H9 (cell line): Measurements from ENCODE around the gene OR5H2. TPM values are rescaled to one million over a fixed set of nuclear protein-coding genes. Genes with fewer than 3 reads are reported as not detected.

Experiments used
- DNase-seq: peaks from one replicate; pipeline ENCODE4 v3.0.0-alpha.2; 2017
- H2AFZ ChIP-seq: one replicate; pipeline ENCODE4 v1.6.1; 2013; ENCODE audit warnings: mild to moderate bottlenecking, low read length, control low read depth, moderate library complexity
- H2AK5ac ChIP-seq: 2 replicates; pipeline ENCODE4 v1.6.1; 2013; ENCODE audit warnings: low read length, control low read depth, mixed read lengths; ENCODE audit not compliant: insufficient read length
- H2BK120ac ChIP-seq: one replicate; pipeline ENCODE4 v1.6.1; 2013; ENCODE audit warnings: low read depth, mild to moderate bottlenecking, low read length, control low read depth, inconsistent platforms; ENCODE audit not compliant: poor library complexity, severe bottlenecking
- H2BK12ac ChIP-seq: 2 replicates; pipeline ENCODE4 v1.6.1; 2013; ENCODE audit warnings: low read length, control low read depth, mixed read lengths, low read depth; ENCODE audit not compliant: insufficient read length
- H2BK15ac ChIP-seq: 2 replicates; pipeline ENCODE4 v1.6.1; 2013; ENCODE audit warnings: low read depth, low read length, control low read depth
- H2BK20ac ChIP-seq: one replicate; pipeline ENCODE4 v1.6.1; 2013; ENCODE audit warnings: low read depth, mild to moderate bottlenecking, low read length, control low read depth, inconsistent platforms; ENCODE audit not compliant: poor library complexity, severe bottlenecking
- H2BK5ac ChIP-seq: 2 replicates; pipeline ENCODE4 v1.6.1; 2013; ENCODE audit warnings: low read length, control low read depth, mixed read lengths; ENCODE audit not compliant: insufficient read length
- H3K14ac ChIP-seq: 2 replicates; pipeline ENCODE4 v1.6.1; 2013; ENCODE audit warnings: low read length, control low read depth; ENCODE audit not compliant: insufficient read depth
- H3K18ac ChIP-seq: 2 replicates; pipeline ENCODE4 v1.6.1; 2013; ENCODE audit warnings: low read depth, mild to moderate bottlenecking, mixed read lengths, low read length, control low read depth; ENCODE audit not compliant: insufficient read length
- H3K23ac ChIP-seq: 2 replicates; pipeline ENCODE4 v1.6.1; 2013; ENCODE audit warnings: low read length, control low read depth, mixed read lengths, low read depth; ENCODE audit not compliant: insufficient read length
- H3K23me2 ChIP-seq: 2 replicates; pipeline ENCODE4 v1.6.1; 2013; ENCODE audit warnings: low read depth, mild to moderate bottlenecking, mixed read lengths, low read length, control low read depth; ENCODE audit not compliant: insufficient read length, poor library complexity, severe bottlenecking
- H3K27ac ChIP-seq: 2 replicates; pipeline ENCODE4 v1.5.1; 2013; ENCODE audit warnings: low read length, control low read depth, mixed read lengths, low read depth; ENCODE audit not compliant: insufficient read length
- H3K27me3 ChIP-seq: 2 replicates; pipeline ENCODE4 v1.6.1; 2013; ENCODE audit warnings: low read length, control low read depth, inconsistent platforms; ENCODE audit not compliant: insufficient read depth
- H3K4ac ChIP-seq: 2 replicates; pipeline ENCODE4 v1.6.1; 2013; ENCODE audit warnings: low read depth, mild to moderate bottlenecking, control low read depth, inconsistent platforms, low read length, moderate library complexity
- H3K4me1 ChIP-seq: 2 replicates; pipeline ENCODE4 v1.6.1; 2013; ENCODE audit warnings: low read length, control low read depth, inconsistent platforms; ENCODE audit not compliant: insufficient read depth
- H3K4me2 ChIP-seq: 2 replicates; pipeline ENCODE4 v1.6.1; 2013; ENCODE audit warnings: low read length, control low read depth, mixed read lengths; ENCODE audit not compliant: insufficient read length, insufficient read depth
- H3K56ac ChIP-seq: 2 replicates; pipeline ENCODE4 v1.6.1; 2013; ENCODE audit warnings: low read depth, mild to moderate bottlenecking, mixed read lengths, low read length, control low read depth; ENCODE audit not compliant: insufficient read length
- H3K79me1 ChIP-seq: 2 replicates; pipeline ENCODE4 v1.6.1; 2013; ENCODE audit warnings: low read depth, mild to moderate bottlenecking, moderate library complexity, low read length, control low read depth, inconsistent platforms; ENCODE audit not compliant: insufficient read depth, poor library complexity, severe bottlenecking
- H3K79me2 ChIP-seq: 2 replicates; pipeline ENCODE4 v1.6.1; 2013; ENCODE audit warnings: low read length, control low read depth, inconsistent platforms; ENCODE audit not compliant: insufficient read depth
- H3K9ac ChIP-seq: 2 replicates; pipeline ENCODE4 v1.6.1; 2013; ENCODE audit warnings: low read length, control low read depth, mixed read lengths; ENCODE audit not compliant: insufficient read length; ENCODE audit errors: extremely low read depth
- H3K9me3 ChIP-seq: one replicate; pipeline ENCODE4 v1.6.1; 2013; ENCODE audit warnings: low read depth, low read length, inconsistent platforms; ENCODE audit not compliant: control insufficient read depth
- H3T11ph ChIP-seq: one replicate; pipeline ENCODE4 v1.6.1; 2013; ENCODE audit warnings: mild to moderate bottlenecking, low read length, control low read depth, inconsistent platforms
- H4K20me1 ChIP-seq: one replicate; pipeline ENCODE4 v1.6.1; 2013; ENCODE audit not compliant: control insufficient read depth, insufficient read length, insufficient read depth
- H4K5ac ChIP-seq: 2 replicates; pipeline ENCODE4 v1.6.1; 2013; ENCODE audit warnings: low read depth, mild to moderate bottlenecking, mixed read lengths, low read length, control low read depth; ENCODE audit not compliant: insufficient read length
- H4K8ac ChIP-seq: replicated peaks from 2 replicates; pipeline ENCODE4 v1.6.1; 2013; ENCODE audit warnings: low read length, control low read depth, mixed read lengths, low read depth; ENCODE audit not compliant: insufficient read length
- H4K91ac ChIP-seq: 2 replicates; pipeline ENCODE4 v1.6.1; 2013; ENCODE audit warnings: low read depth, mild to moderate bottlenecking, moderate library complexity, mixed read lengths, low read length, control low read depth; ENCODE audit not compliant: insufficient read length
- H3K27ac Mint-ChIP-seq, 3 experiments: 2 replicates in 2 of 3; 3 replicates in 1 of 3; pipeline ENCODE4 v1.8.0; 2020 to 2021; ENCODE audit warnings: mixed read lengths in 3 of 3, mild to moderate bottlenecking in 1 of 3, moderate library complexity in 1 of 3
- H3K27me3 Mint-ChIP-seq: 2 replicates; pipeline ENCODE4 v1.8.0; 2021; ENCODE audit warnings: low read depth, mild to moderate bottlenecking, moderate library complexity, mixed read lengths
- H3K36me3 Mint-ChIP-seq, 3 experiments: 2 replicates in 2 of 3; 3 replicates in 1 of 3; pipeline ENCODE4 v1.8.0; 2020 to 2021; ENCODE audit warnings: low read depth in 3 of 3, mixed read lengths in 3 of 3; ENCODE audit not compliant: insufficient read depth in 1 of 3
- H3K4me1 Mint-ChIP-seq, 2 experiments: 2 replicates each; pipeline ENCODE4 v1.8.0; 2020; ENCODE audit warnings: mixed read lengths in 2 of 2
- H3K4me3 Mint-ChIP-seq, 2 experiments: 2 replicates in 1 of 2; 3 replicates in 1 of 2; pipeline ENCODE4 v1.8.0; 2020 to 2021; ENCODE audit warnings: mild to moderate bottlenecking in 2 of 2, mixed read lengths in 2 of 2, moderate library complexity in 1 of 2
- H3K9me3 Mint-ChIP-seq, 2 experiments: 2 replicates in 1 of 2; 3 replicates in 1 of 2; pipeline ENCODE4 v1.8.0; 2020; ENCODE audit warnings: mild to moderate bottlenecking in 2 of 2, mixed read lengths in 2 of 2, moderate library complexity in 1 of 2
- WGBS: extraction: QIAGEN DNeasy Blood & Tissue Kit; methylation state at CpG from one replicate; pipeline ENCODE4 v1.1.7; 2013; ENCODE audit warnings: missing lambda C conversion rate, low lambda C conversion rate, mixed read lengths; ENCODE audit not compliant: insufficient read length; ENCODE audit errors: extremely low coverage; 5-methylcytosine and 5-hydroxymethylcytosine counted together
- total RNA-seq: library from RNA; stranded (reverse); gene quantifications from 2 replicates; pipeline ENCODE4 v1.2.1, GENCODE V29; 2021
- TF ChIP-seq, protein P1 (sequence below): fragments of 200-600 bp; sonication (generic); conservative IDR thresholded peaks from 3 replicates; pipeline ENCODE4 v1.8.0; 2021; ENCODE audit warnings: antibody characterized with exemption, mild to moderate bottlenecking

OR5H2 gene
- total RNA-seq, 1 experiment from 2014 or later: not detected

DNA sequence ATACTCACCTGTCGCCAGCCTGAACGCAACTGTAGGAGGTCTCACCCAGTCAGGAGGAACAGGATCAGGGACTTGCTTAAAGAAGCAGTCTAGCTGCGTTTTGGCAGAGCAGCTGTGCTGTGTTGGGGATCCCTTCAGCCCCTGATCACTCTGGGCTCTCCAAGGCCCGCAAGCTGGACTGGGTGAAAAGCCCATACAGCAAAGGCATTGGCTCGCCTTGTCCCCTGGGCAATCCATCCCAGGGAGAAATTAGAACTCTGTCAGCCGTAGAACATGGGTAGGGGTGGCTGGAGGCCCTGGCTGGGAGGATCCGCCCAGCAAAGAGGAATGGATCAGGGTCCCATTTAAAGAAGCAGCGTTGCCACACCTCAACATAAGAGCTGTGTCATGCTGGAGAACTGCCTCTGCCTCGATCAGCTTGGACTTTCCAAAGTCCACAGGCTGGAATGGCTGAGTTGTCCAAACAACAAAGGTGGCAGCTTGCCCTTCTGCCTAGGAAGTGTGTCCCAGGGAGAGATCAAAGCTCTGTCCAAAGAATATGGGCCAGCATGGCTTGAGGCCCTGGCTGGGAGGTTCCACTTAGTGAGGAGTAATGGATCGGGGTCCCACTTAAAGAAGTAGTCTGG is 9.1 kb downstream of the OR5H2 start:
- no peak overlapping the region for H3K14ac ChIP-seq
- no peak overlapping the region for H3T11ph ChIP-seq
- no peak overlapping the region for H3K27ac Mint-ChIP-seq
- no peak overlapping the region for H2BK12ac ChIP-seq
- no peak for DNase-seq
- no peaks in the 10 kb centered on the region for H4K20me1 ChIP-seq
- no peak overlapping the region for H4K5ac ChIP-seq
- no peaks in the 10 kb centered on the region for H3K27me3 Mint-ChIP-seq
- no peak overlapping the region for H2BK5ac ChIP-seq
- H3K23ac ChIP-seq: no peak overlapping the region
- no peaks in the 10 kb centered on the region for H3K4me1 Mint-ChIP-seq
- H4K91ac ChIP-seq: no peak overlapping the region
- H3K18ac ChIP-seq: no peak overlapping the region
- H3K4me3 Mint-ChIP-seq: no peak overlapping the region
- H3K27me3 ChIP-seq: no peaks in the 10 kb centered on the region
- no peak overlapping the region for H2AFZ ChIP-seq
- H2BK120ac ChIP-seq: no peak overlapping the region
- no peaks in the 10 kb centered on the region for H3K79me1 ChIP-seq
- no peak overlapping the region for H4K8ac ChIP-seq
- no peak overlapping the region for H2BK20ac ChIP-seq
- TF ChIP-seq, protein P1, sequence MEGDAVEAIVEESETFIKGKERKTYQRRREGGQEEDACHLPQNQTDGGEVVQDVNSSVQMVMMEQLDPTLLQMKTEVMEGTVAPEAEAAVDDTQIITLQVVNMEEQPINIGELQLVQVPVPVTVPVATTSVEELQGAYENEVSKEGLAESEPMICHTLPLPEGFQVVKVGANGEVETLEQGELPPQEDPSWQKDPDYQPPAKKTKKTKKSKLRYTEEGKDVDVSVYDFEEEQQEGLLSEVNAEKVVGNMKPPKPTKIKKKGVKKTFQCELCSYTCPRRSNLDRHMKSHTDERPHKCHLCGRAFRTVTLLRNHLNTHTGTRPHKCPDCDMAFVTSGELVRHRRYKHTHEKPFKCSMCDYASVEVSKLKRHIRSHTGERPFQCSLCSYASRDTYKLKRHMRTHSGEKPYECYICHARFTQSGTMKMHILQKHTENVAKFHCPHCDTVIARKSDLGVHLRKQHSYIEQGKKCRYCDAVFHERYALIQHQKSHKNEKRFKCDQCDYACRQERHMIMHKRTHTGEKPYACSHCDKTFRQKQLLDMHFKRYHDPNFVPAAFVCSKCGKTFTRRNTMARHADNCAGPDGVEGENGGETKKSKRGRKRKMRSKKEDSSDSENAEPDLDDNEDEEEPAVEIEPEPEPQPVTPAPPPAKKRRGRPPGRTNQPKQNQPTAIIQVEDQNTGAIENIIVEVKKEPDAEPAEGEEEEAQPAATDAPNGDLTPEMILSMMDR: no peak
- no peak overlapping the region for H3K27ac ChIP-seq
- H3K4me2 ChIP-seq: no peak overlapping the region
- H3K4me1 ChIP-seq: no peaks in the 10 kb centered on the region
- no peak overlapping the region for H2AK5ac ChIP-seq
- no peak overlapping the region for H3K9ac ChIP-seq
- H3K4ac ChIP-seq: no peak overlapping the region
- H2BK15ac ChIP-seq: no peak overlapping the region
- WGBS: no CpG with 5 or more reads among the region's 10 CpGs
- no peaks in the 10 kb centered on the region for H3K9me3 ChIP-seq
- no peaks in the 10 kb centered on the region; a peak in 1 of 5 replicates for H3K9me3 Mint-ChIP-seq
- H3K23me2 ChIP-seq: no peaks in the 10 kb centered on the region
- no peak overlapping the region for H3K56ac ChIP-seq
- no peaks in the 10 kb centered on the region for H3K79me2 ChIP-seq
- peaks cover 0 to 16% (median 0%) of the 10 kb centered on the region in 3 experiments; a peak in 2 of 7 replicates for H3K36me3 Mint-ChIP-seq
